CD4-positive, alpha-beta T cell (primary cell): ENCODE measurements around the gene ALDH8A1. TPM values are rescaled to one million over a fixed set of nuclear protein-coding genes. Genes with fewer than 3 reads are reported as not detected.

Experiments used
- ATAC-seq: fragments of 200-7000 bp; cut with Tn5 transposase; one replicate; pipeline ENCODE4 v1.10.0; 2022; ENCODE audit warnings: mild to moderate bottlenecking; ENCODE audit not compliant: poor library complexity
- CTCF ChIA-PET: fragments of 350-600 bp; sonication (Branson Sonifier 250); formaldehyde crosslinking; loops from one replicate; lab custom pipeline; 2021; ENCODE audit warnings: antibody characterized with exemption, inconsistent platforms; lab: Charles Lee
- POLR2A ChIA-PET: fragments of 350-600 bp; sonication (Branson Sonifier 250); formaldehyde crosslinking; loops from one replicate; lab custom pipeline; 2021; ENCODE audit warnings: antibody characterized with exemption, inconsistent platforms; lab: Charles Lee
- DNase-seq, 14 experiments: peaks; one replicate each; pipeline ENCODE4 v3.0.0-alpha.2; 2013 to 2020; ENCODE audit warnings: mixed read lengths in 2 of 14
- H3K27ac ChIP-seq, 2 donors: one replicate each; pipeline versions ENCODE4 v1.5.1 to v1.7.0; 2013; ENCODE audit warnings: low read length in 2 of 2, low read depth in 1 of 2, mild to moderate bottlenecking in 1 of 2
- H3K27me3 ChIP-seq, 2 experiments: 1 replicate in 1 of 2; 2 replicates in 1 of 2; pipeline versions ENCODE4 v1.6.1 to v1.7.0; 2013; ENCODE audit warnings: low read length in 2 of 2, control low read depth in 1 of 2, mild to moderate bottlenecking in 1 of 2, moderate library complexity in 1 of 2; ENCODE audit not compliant: insufficient read depth in 2 of 2, control insufficient read depth in 1 of 2
- H3K36me3 ChIP-seq: one replicate; pipeline ENCODE4 v1.6.1; 2013; ENCODE audit warnings: low read length, control low read depth; ENCODE audit not compliant: insufficient read depth
- H3K4me1 ChIP-seq: one replicate; pipeline ENCODE4 v1.6.1; 2013; ENCODE audit warnings: low read length, control low read depth; ENCODE audit not compliant: insufficient read depth
- H3K4me3 ChIP-seq: one replicate; pipeline ENCODE4 v1.5.1; 2013; ENCODE audit warnings: mild to moderate bottlenecking, low read length, moderate library complexity
- H3K9me3 ChIP-seq, 2 experiments: 1 replicate in 1 of 2; 2 replicates in 1 of 2; pipeline versions ENCODE4 v1.6.1 to v1.7.0; 2013; ENCODE audit warnings: low read length in 2 of 2, mild to moderate bottlenecking in 2 of 2, control low read depth in 1 of 2, moderate library complexity in 1 of 2; ENCODE audit not compliant: control insufficient read depth in 1 of 2, insufficient read depth in 1 of 2
- H3K27ac Mint-ChIP-seq: one replicate; pipeline ENCODE4 v1.8.0; 2020; ENCODE audit warnings: mixed read lengths
- H3K27me3 Mint-ChIP-seq: one replicate; pipeline ENCODE4 v1.8.0; 2021; ENCODE audit warnings: mixed read lengths
- H3K36me3 Mint-ChIP-seq: one replicate; pipeline ENCODE4 v1.8.0; 2021; ENCODE audit warnings: low read depth, mixed read lengths
- H3K4me1 Mint-ChIP-seq: one replicate; pipeline ENCODE4 v1.8.0; 2021; ENCODE audit warnings: low read depth, mixed read lengths
- H3K4me3 Mint-ChIP-seq: one replicate; pipeline ENCODE4 v1.8.0; 2020; ENCODE audit warnings: mild to moderate bottlenecking, mixed read lengths
- H3K9me3 Mint-ChIP-seq: one replicate; pipeline ENCODE4 v1.8.0; 2020; ENCODE audit warnings: mixed read lengths
- CTCF ChIP-seq: fragments of 200-600 bp; IDR thresholded peaks from one replicate; pipeline ENCODE4 v1.8.0; 2022; ENCODE audit warnings: antibody characterized with exemption, mild to moderate bottlenecking
- intact Hi-C, 2 experiments: fragments of 100-400 bp; cut with DNase I in 1 of 2; cut with micrococcal nuclease in 1 of 2; formaldehyde crosslinking; loops; one replicate each; pipeline versions ENCODE4 v1.15.1 to v1.9.0; 2023 to 2025; cut with DNase I, micrococcal nuclease
- total RNA-seq, 174 experiments: library from RNA in 2 of 174; stranded (reverse) in 2 of 174; gene quantifications; one replicate each; pipeline ENCODE4 v1.2.3 and lab custom pipeline; 2021 to 2026

ALDH8A1 gene
- total RNA-seq, 2 experiments from 2014 or later = 1.4 to 1.6 TPM

GRCh38 chr6:134884752-134885151 lies 65.1 kb downstream of the ALDH8A1 start:
- DNase-seq (no peak), ATAC-seq (no peak)
- intact Hi-C loops = loop anchor here (5.0 kb wide), 2 partner anchors 712 to 772 kb away; no protein-coding TSS in a partner anchor
- Histone ChIP-seq H3K36me3 (no peaks in the 10 kb centered on the region), H3K9me3 (no peaks in the 10 kb centered on the region), H3K4me3 (no peak overlapping the region), H3K27me3 (peaks cover 0 to 8% of the 10 kb centered on the region in 2 experiments), H3K27ac (no peak overlapping the region), H3K4me1 (no peaks in the 10 kb centered on the region)
- Mint-ChIP-seq H3K27me3 (peaks cover 19% of the 10 kb centered on the region), H3K36me3 (no peaks in the 10 kb centered on the region), H3K9me3 (no peaks in the 10 kb centered on the region), H3K27ac (no peak overlapping the region), H3K4me1 (no peaks in the 10 kb centered on the region), H3K4me3 (no peak overlapping the region)
- CTCF ChIA-PET = no interaction called here
- no peak for TF ChIP-seq CTCF
- POLR2A ChIA-PET = no interaction called here

GRCh38 chr6:134883314-134883713 lies 66.6 kb downstream of the ALDH8A1 start:
- no peak for DNase-seq
- ChIA-PET POLR2A (no interaction called here), CTCF (interaction anchor here (1.3 kb wide), 1 partner anchor 727 kb away, joined by 4 read pairs; no protein-coding TSS in a partner anchor)
- H3K4me1 ChIP-seq = no peaks in the 10 kb centered on the region
- H3K36me3 Mint-ChIP-seq = no peaks in the 10 kb centered on the region
- no peaks in the 10 kb centered on the region for H3K9me3 ChIP-seq
- peaks cover 0 to 4% of the 10 kb centered on the region in 2 experiments for H3K27me3 ChIP-seq
- no peak overlapping the region for H3K27ac Mint-ChIP-seq
- no peak overlapping the region for H3K27ac ChIP-seq
- no peaks in the 10 kb centered on the region for H3K4me1 Mint-ChIP-seq
- intact Hi-C loops = loop anchor here (2.0 to 5.0 kb wide), 3 partner anchors 243 to 771 kb away; no protein-coding TSS in a partner anchor
- H3K9me3 Mint-ChIP-seq = no peaks in the 10 kb centered on the region
- no peak overlapping the region for H3K4me3 ChIP-seq
- no peak for ATAC-seq
- no peaks in the 10 kb centered on the region for H3K36me3 ChIP-seq
- TF ChIP-seq CTCF = no peak
- H3K4me3 Mint-ChIP-seq = no peak overlapping the region
- H3K27me3 Mint-ChIP-seq = peaks cover 19% of the 10 kb centered on the region

- Mint-ChIP-seq H3K4me3 (no peak overlapping the region), H3K4me1 (no peaks in the 10 kb centered on the region), H3K27ac (no peak overlapping the region), H3K9me3 (no peaks in the 10 kb centered on the region), H3K27me3 (peaks cover 19% of the 10 kb centered on the region), H3K36me3 (no peaks in the 10 kb centered on the region)
- Histone ChIP-seq H3K9me3 (no peaks in the 10 kb centered on the region), H3K4me3 (no peak overlapping the region), H3K27ac (no peak overlapping the region), H3K4me1 (no peaks in the 10 kb centered on the region), H3K27me3 (peaks cover 0 to 4% of the 10 kb centered on the region in 2 experiments), H3K36me3 (no peaks in the 10 kb centered on the region)
- intact Hi-C loops = loop anchor here (1.0 to 5.0 kb wide), 5 partner anchors 242 to 770 kb away; no protein-coding TSS in a partner anchor
- POLR2A ChIA-PET = no interaction called here
- ATAC-seq = peak; percentile 65
- DNase-seq = peak; percentile 11 to 74 (median 43)
- CTCF ChIA-PET = interaction anchor here (1.3 kb wide), 1 partner anchor 727 kb away, joined by 4 read pairs; no protein-coding TSS in a partner anchor
- TF ChIP-seq CTCF = peak; percentile 83
Observed at GRCh38 chr6:134882426-134883038, 67.4 kb downstream of the ALDH8A1 start.
